Psoas muscle (tissue), 8 donors: ENCODE results near the gene RBM19. TPM values are rescaled to one million over a fixed set of nuclear protein-coding genes. Genes with fewer than 3 reads are reported as not detected.

ENCODE experiments used
- ATAC-seq, 4 donors: fragments of 200-7000 bp; cut with Tn5 transposase; one replicate each; pipeline ENCODE4 v1.9.1; 2020; ENCODE audit warnings: moderate library complexity in 3 of 4, mild to moderate bottlenecking in 2 of 4
- DNase-seq, 2 donors: peaks; one replicate each; pipeline ENCODE4 v3.0.0-alpha.2; 2020
- H3K27ac ChIP-seq: fragments of 200-600 bp; one replicate; pipeline ENCODE4 v1.8.0; 2022
- H3K27me3 ChIP-seq, 3 donors: fragments of 200-600 bp in 1 of 3; one replicate each; pipeline versions ENCODE4 v1.6.1 to v1.8.0; 2013 to 2022; ENCODE audit warnings: low read length in 2 of 3, mild to moderate bottlenecking in 2 of 3, moderate library complexity in 1 of 3; ENCODE audit not compliant: insufficient read depth in 3 of 3
- H3K36me3 ChIP-seq, 2 donors: fragments of 200-600 bp in 1 of 2; one replicate each; pipeline versions ENCODE4 v1.6.1 to v1.8.0; 2013 to 2022; ENCODE audit warnings: low read depth in 1 of 2, mild to moderate bottlenecking in 1 of 2, moderate library complexity in 1 of 2; ENCODE audit not compliant: insufficient read depth in 1 of 2
- H3K4me1 ChIP-seq: fragments of 200-600 bp; one replicate; pipeline ENCODE4 v1.8.0; 2022
- H3K4me3 ChIP-seq: fragments of 200-600 bp; one replicate; pipeline ENCODE4 v1.8.0; 2022; ENCODE audit warnings: mild to moderate bottlenecking
- H3K9me3 ChIP-seq: fragments of 200-600 bp; one replicate; pipeline ENCODE4 v1.8.0; 2022
- CTCF ChIP-seq: fragments of 200-600 bp; IDR thresholded peaks from one replicate; pipeline ENCODE4 v1.8.0; 2022; ENCODE audit warnings: antibody characterized with exemption
- WGBS, 3 donors: extraction: QIAGEN DNeasy Blood & Tissue Kit; methylation state at CpG; one replicate each; pipeline versions ENCODE4 v1.1.6 to v1.1.7; 2013; 5-methylcytosine and 5-hydroxymethylcytosine counted together
- intact Hi-C, 2 donors: fragments of 100-400 bp; cut with DNase I; formaldehyde crosslinking; loops; one replicate each; pipeline versions ENCODE4 v1.11.0 to v1.14.2; 2022
- polyA plus RNA-seq, 3 donors: library from polyadenylated mRNA; stranded (reverse); fragments of 200-250 nt; gene quantifications; one replicate each; pipeline ENCODE4 v1.2.3, GENCODE V29; 2013
- total RNA-seq, 4 donors: library from RNA; stranded (reverse); fragmentation: NEBNext Ultra II Directional in 2 of 4; extraction: Animal tissue kit (Norgen Biotek cat#: 25700) in 2 of 4; gene quantifications; one replicate each; pipeline versions ENCODE4 v1.2.1 to v1.2.4, GENCODE V29; 2021 to 2023
- donor health status: healthy with polysubstance abuse.
- donor health status: DM: no; HTN: no; CAD: no; lungs with moderate emphysema.
- donor health status: Bipolar disorder and iron deficiency.
- donor health status: healthy.
- donor health status: DM: yes; HTN: yes; CAD: no.
- donor health status: DM: no; HTN: no; CAD: no.
- donor health status: DM: no; HTN: no; CAD: no.
- donor health status: DM: yes; HTN: yes; CAD: no.

Gene RBM19
- total and polyA plus RNA-seq, 7 donors = 14.2 to 59.4 (median 25.7) TPM

GRCh38 chr12:113844495-113845210 is 121.5 kb downstream of the RBM19 start:
- Histone ChIP-seq H3K9me3 (no peaks in the 10 kb centered on the region), H3K4me3 (no peak overlapping the region), H3K27ac (no peak overlapping the region), H3K4me1 (peaks cover 3% of the 10 kb centered on the region), H3K36me3 (peaks cover 0 to 13% of the 10 kb centered on the region in 2 donors), H3K27me3 (no peaks in the 10 kb centered on the region)
- ATAC-seq (peak in 3 of 4 donors; percentile 18 to 43 (median 23)), DNase-seq (no peak)
- WGBS, 3 donors = 49 to 64% (median 58%) methylated on average over 31 of the region's 31 CpGs
- no peak for TF ChIP-seq CTCF
- intact Hi-C loops = no loop called here

GRCh38 chr12:113842699-113843098 is 123.4 kb downstream of the RBM19 start:
- no peak for DNase-seq
- Histone ChIP-seq H3K36me3 (peaks cover 0 to 13% of the 10 kb centered on the region in 2 donors), H3K27me3 (no peaks in the 10 kb centered on the region), H3K9me3 (no peaks in the 10 kb centered on the region), H3K27ac (no peak overlapping the region), H3K4me3 (no peak overlapping the region), H3K4me1 (no peaks in the 10 kb centered on the region)
- 94 to 97% (median 95%) methylated on average over 4 of the region's 4 CpGs for WGBS, 3 donors
- intact Hi-C loops = no loop called here
- TF ChIP-seq CTCF = no peak
- no peak for ATAC-seq

- DNase-seq (no peak), ATAC-seq (no peak)
- Histone ChIP-seq H3K9me3 (no peaks in the 10 kb centered on the region), H3K27me3 (no peaks in the 10 kb centered on the region), H3K4me1 (no peaks in the 10 kb centered on the region), H3K36me3 (peaks cover 0 to 13% of the 10 kb centered on the region in 2 donors), H3K27ac (no peak overlapping the region), H3K4me3 (no peak overlapping the region)
- intact Hi-C loops = no loop called here
- TF ChIP-seq CTCF = no peak
- WGBS, 3 donors = 90 to 95% (median 93%) methylated on average over 3 of the region's 3 CpGs
Observed at GRCh38 chr12:113841786-113842185, 124.3 kb downstream of the RBM19 start.

GRCh38 chr12:113840401-113841042 is 125.6 kb downstream of the RBM19 start:
- Histone ChIP-seq H3K9me3 (no peaks in the 10 kb centered on the region), H3K27me3 (no peaks in the 10 kb centered on the region), H3K4me1 (no peaks in the 10 kb centered on the region), H3K4me3 (no peak overlapping the region), H3K36me3 (peaks cover 0 to 13% of the 10 kb centered on the region in 2 donors), H3K27ac (no peak overlapping the region)
- no peak for TF ChIP-seq CTCF
- 89 to 96% (median 90%) methylated on average over 15 of the region's 15 CpGs for WGBS, 3 donors
- ATAC-seq (no peak), DNase-seq (no peak)
- intact Hi-C loops = no loop called here
